IMR-90 (cell line): Measurements from ENCODE around the gene AMOTL1. TPM values are rescaled to one million over a fixed set of nuclear protein-coding genes. Genes with fewer than 3 reads are reported as not detected.
A peak's percentile ranks its signal among the peaks of the same experiment; 100 is the strongest.

Experiments used
- ATAC-seq: fragments of 200-7000 bp; cut with Tn5 transposase; 2 replicates; pipeline ENCODE4 v1.9.1; 2020; ENCODE audit warnings: low read depth, mild to moderate bottlenecking, moderate library complexity
- BruUV-seq: library from RNA; stranded (reverse); fragments of 400-500 nt; replicated peaks from 2 replicates; lab custom pipeline; 2021; lab: Mats Ljungman, UMichigan
- CTCF ChIA-PET: fragments of 300-600 bp; formaldehyde crosslinking; extraction: SDS; loops from one replicate; lab custom pipeline; 2021; ENCODE audit warnings: antibody characterized with exemption; lab: Yijun Ruan, JAX
- POLR2A ChIA-PET: fragments of 300-600 bp; sonication (Branson Sonifier 250); formaldehyde crosslinking; loops from one replicate; lab custom pipeline; 2022; ENCODE audit warnings: antibody characterized with exemption; ENCODE audit not compliant: unreplicated experiment; lab: Charles Lee
- DNase-seq: peaks from one replicate; pipeline ENCODE4 v3.0.0; 2013
- H2AFZ ChIP-seq: replicated peaks from 2 replicates; pipeline ENCODE3; 2013; ENCODE audit warnings: low read length, mild to moderate bottlenecking; ENCODE audit not compliant: poor library complexity
- H2AK5ac ChIP-seq: 2 replicates; pipeline ENCODE4 v1.6.1; 2013; ENCODE audit warnings: low read depth, low read length, inconsistent platforms
- H2AK9ac ChIP-seq: replicated peaks from 2 replicates; pipeline ENCODE3; 2013; ENCODE audit warnings: mild to moderate bottlenecking, low read depth, low read length, moderate library complexity; ENCODE audit not compliant: poor library complexity
- H2BK120ac ChIP-seq: 2 replicates; pipeline ENCODE4 v1.6.1; 2013; ENCODE audit warnings: low read depth, low read length, inconsistent platforms
- H2BK15ac ChIP-seq: 3 replicates; pipeline ENCODE4 v1.6.1; 2013; ENCODE audit warnings: low read depth, low read length, inconsistent platforms
- H2BK20ac ChIP-seq: 2 replicates; pipeline ENCODE4 v1.6.1; 2013; ENCODE audit warnings: low read depth, mild to moderate bottlenecking, inconsistent platforms, low read length, moderate library complexity
- H2BK5ac ChIP-seq: 2 replicates; pipeline ENCODE4 v1.6.1; 2013; ENCODE audit warnings: mild to moderate bottlenecking, low read depth, low read length, inconsistent platforms; ENCODE audit not compliant: poor library complexity, severe bottlenecking
- H3K14ac ChIP-seq: replicated peaks from 2 replicates; pipeline ENCODE4 v1.6.1; 2013; ENCODE audit warnings: low read depth, low read length, inconsistent platforms
- H3K18ac ChIP-seq: 2 replicates; pipeline ENCODE4 v1.6.1; 2013; ENCODE audit warnings: low read depth, low read length, control low read depth
- H3K23ac ChIP-seq: 2 replicates; pipeline ENCODE4 v1.6.1; 2013; ENCODE audit warnings: low read depth, low read length, inconsistent platforms
- H3K27ac ChIP-seq: 2 replicates; pipeline ENCODE4 v1.5.1; 2013; ENCODE audit warnings: mild to moderate bottlenecking, control low read depth, low read length; ENCODE audit not compliant: insufficient read depth
- H3K27me3 ChIP-seq: 2 replicates; pipeline ENCODE4 v1.6.1; 2013; ENCODE audit warnings: low read length; ENCODE audit not compliant: control insufficient read depth, insufficient read depth
- H3K36me3 ChIP-seq: 2 replicates; pipeline ENCODE4 v1.6.1; 2013; ENCODE audit warnings: low read length, mixed read lengths; ENCODE audit not compliant: control insufficient read depth, insufficient read depth
- H3K4ac ChIP-seq: 2 replicates; pipeline ENCODE4 v1.6.1; 2013; ENCODE audit warnings: low read depth, low read length, inconsistent platforms
- H3K4me1 ChIP-seq: 2 replicates; pipeline ENCODE4 v1.6.1; 2013; ENCODE audit warnings: low read length, mixed read lengths; ENCODE audit not compliant: control insufficient read depth, insufficient read depth
- H3K4me2 ChIP-seq: 2 replicates; pipeline ENCODE4 v1.6.1; 2013; ENCODE audit warnings: low read depth, mild to moderate bottlenecking, control low read depth, low read length, moderate library complexity
- H3K4me3 ChIP-seq: 2 replicates; pipeline ENCODE4 v1.5.1; 2013; ENCODE audit warnings: low read depth, mild to moderate bottlenecking, control low read depth, low read length, moderate library complexity; ENCODE audit not compliant: insufficient read depth
- H3K56ac ChIP-seq: 2 replicates; pipeline ENCODE4 v1.6.1; 2013; ENCODE audit warnings: low read length, inconsistent platforms; ENCODE audit not compliant: insufficient read depth; ENCODE audit errors: extremely low read depth
- H3K79me1 ChIP-seq, 2 experiments: 2 replicates each; pipeline ENCODE4 v1.6.1; 2013; ENCODE audit warnings: low read length in 2 of 2, inconsistent platforms in 1 of 2, low read depth in 1 of 2
- H3K9ac ChIP-seq: 2 replicates; pipeline ENCODE4 v1.6.1; 2013; ENCODE audit warnings: low read depth, low read length, control low read depth
- H3K9me1 ChIP-seq: 2 replicates; pipeline ENCODE4 v1.6.1; 2013; ENCODE audit warnings: low read length, inconsistent platforms; ENCODE audit not compliant: insufficient read depth
- H3K9me3 ChIP-seq: 2 replicates; pipeline ENCODE4 v1.6.1; 2013; ENCODE audit warnings: low read length; ENCODE audit not compliant: control insufficient read depth, insufficient read depth
- H4K20me1 ChIP-seq: 2 replicates; pipeline ENCODE4 v1.6.1; 2013; ENCODE audit warnings: low read length, inconsistent platforms; ENCODE audit not compliant: insufficient read depth
- H4K5ac ChIP-seq: 2 replicates; pipeline ENCODE4 v1.6.1; 2013; ENCODE audit warnings: mild to moderate bottlenecking, low read depth, low read length, control low read depth
- H4K8ac ChIP-seq, 2 experiments: 2 replicates each; pipeline ENCODE4 v1.6.1; 2013; ENCODE audit warnings: low read depth in 2 of 2, low read length in 2 of 2, control low read depth in 1 of 2, inconsistent platforms in 1 of 2
- H4K91ac ChIP-seq: 2 replicates; pipeline ENCODE4 v1.6.1; 2013; ENCODE audit warnings: low read depth, low read length, inconsistent platforms; ENCODE audit not compliant: insufficient read depth
- CEBPB ChIP-seq: IDR thresholded peaks from 2 replicates; pipeline ENCODE4 v1.6.1; 2012; ENCODE audit warnings: low read depth, low read length, improper control_type of control experiment
- CTCF ChIP-seq: conservative IDR thresholded peaks from 2 replicates; pipeline ENCODE4 v1.5.1; 2012; ENCODE audit warnings: mild to moderate bottlenecking, low read depth, low read length, improper control_type of control experiment
- MAFK ChIP-seq: IDR thresholded peaks from 2 replicates; pipeline ENCODE4 v1.6.1; 2012; ENCODE audit warnings: low read depth, low read length, improper control_type of control experiment
- RCOR1 ChIP-seq: IDR thresholded peaks from 2 replicates; pipeline ENCODE4 v1.6.1; 2012; ENCODE audit warnings: mild to moderate bottlenecking, low read length, improper control_type of control experiment; ENCODE audit not compliant: insufficient replicate concordance
- WGBS, 2 experiments: methylation state at CpG; one replicate each; pipeline versions ENCODE4 v1.1.5 to v1.1.7; 2013; ENCODE audit warnings: missing lambda C conversion rate in 2 of 2; ENCODE audit not compliant: insufficient read length in 1 of 2; ENCODE audit errors: extremely low coverage in 2 of 2; 5-methylcytosine and 5-hydroxymethylcytosine counted together
- dilution Hi-C: fragments of 300-500 bp; cut with HindIII; formaldehyde crosslinking; loops from one replicate; pipeline ENCODE4 v1.14.3; 2018; ENCODE audit warnings: low sequenced_read_pairs; ENCODE audit not compliant: unreplicated experiment
- in situ Hi-C: fragments of 300-500 bp; cut with MboI; formaldehyde crosslinking; loops from 3 replicates; pipeline ENCODE4 v1.14.3; 2019; ENCODE audit warnings: low sequenced_read_pairs, inconsistent platforms, mixed read lengths
- intact Hi-C: fragments of 100-400 bp; cut with micrococcal nuclease; formaldehyde crosslinking; loops from 2 replicates; pipeline ENCODE4 v1.10.0; 2022
- polyA plus RNA-seq, 3 experiments: library from polyadenylated mRNA; depleted of rRNA; stranded (reverse); fragments of >200 nt; gene quantifications; 2 replicates each; pipeline ENCODE4 v1.2.3, GENCODE V29; 2012; ENCODE audit warnings: low replicate concordance in 1 of 3
- total RNA-seq: library from RNA; depleted of rRNA; stranded (reverse); fragments of >200 nt; gene quantifications from 2 replicates; pipeline ENCODE4 v1.2.3, GENCODE V29; 2012

AMOTL1 gene
- total and polyA plus RNA-seq, 2 of the 4 experiments (the other 2 are of a cell fraction): 18.6 to 49.5 TPM

GRCh38 chr11:94869186-94869585, 101.0 kb downstream of the AMOTL1 start:
- H3K18ac ChIP-seq: no peak overlapping the region
- no peak overlapping the region for H3K14ac ChIP-seq
- intact Hi-C loops (no loop called here), in situ Hi-C loops (no loop called here), dilution Hi-C loops (no loop called here)
- H3K9ac ChIP-seq: no peak overlapping the region
- no peak overlapping the region for H4K91ac ChIP-seq
- no peak overlapping the region for H3K4ac ChIP-seq
- H4K8ac ChIP-seq: no peak overlapping the region
- H3K4me1 ChIP-seq: peaks cover 5% of the 10 kb centered on the region; the same call in 1 of the 2 replicates
- H3K9me3 ChIP-seq: no peaks in the 10 kb centered on the region
- CTCF ChIA-PET: no interaction called here
- H2BK5ac ChIP-seq: no peak overlapping the region
- no peak overlapping the region for H2BK120ac ChIP-seq
- no peak overlapping the region for H3K4me3 ChIP-seq
- no peaks in the 10 kb centered on the region for H4K20me1 ChIP-seq
- DNase-seq (no peak), ATAC-seq (no peak)
- no TSS peak for BruUV-seq
- H3K4me2 ChIP-seq: no peak overlapping the region
- peaks cover 0 to 30% of the 10 kb centered on the region in 2 experiments; a peak in 3 of 4 replicates for H3K79me1 ChIP-seq
- H2BK15ac ChIP-seq: no peak overlapping the region
- no peak overlapping the region for H2BK20ac ChIP-seq
- H3K9me1 ChIP-seq: peaks cover 18% of the 10 kb centered on the region
- TF ChIP-seq MAFK (no peak), CEBPB (no peak), CTCF (no peak), RCOR1 (no peak)
- H3K27me3 ChIP-seq: no peaks in the 10 kb centered on the region
- no peak overlapping the region for H2AK5ac ChIP-seq
- no peak overlapping the region for H4K5ac ChIP-seq
- H3K23ac ChIP-seq: no peak overlapping the region
- H3K56ac ChIP-seq: no peak overlapping the region
- H3K27ac ChIP-seq: peak overlapping the region; percentile 46; the same call in 1 of the 2 replicates
- POLR2A ChIA-PET: no interaction called here
- peaks cover 80% of the 10 kb centered on the region for H3K36me3 ChIP-seq
- WGBS, 2 experiments: 97% methylated on average over 6 of the region's 10 CpGs; no CpG with 5 or more reads in 1 of the 2 experiments
- H2AFZ ChIP-seq: no peak overlapping the region
- H2AK9ac ChIP-seq: no peak overlapping the region
